Stimulated activated memory B cell treated with anti-CD40 and anti-IgM and Interleukin-4, amounts not matched to agents 10 μg/mL and 1 μg/mL and 100 μg/mL, for 72 hours (primary cell): ENCODE results near the gene MAJIN.
A peak's percentile ranks its signal among the peaks of the same experiment; 100 is the strongest.

Experiments used
- ATAC-seq: fragments of 150-1000 bp; cut with Tn5 transposase; 2 replicates; pipeline ENCODE4 v1.10.0; 2021
- H3K27ac Mint-ChIP-seq: one replicate; pipeline ENCODE4 v1.8.0; 2022; ENCODE audit warnings: mild to moderate bottlenecking, mixed read lengths
- H3K27me3 Mint-ChIP-seq: one replicate; pipeline ENCODE4 v1.8.0; 2022; ENCODE audit warnings: mixed read lengths
- H3K36me3 Mint-ChIP-seq: one replicate; pipeline ENCODE4 v1.8.0; 2022; ENCODE audit warnings: mixed read lengths
- H3K4me1 Mint-ChIP-seq: one replicate; pipeline ENCODE4 v1.8.0; 2022; ENCODE audit warnings: mixed read lengths
- H3K4me3 Mint-ChIP-seq: one replicate; pipeline ENCODE4 v1.8.0; 2022; ENCODE audit warnings: mild to moderate bottlenecking, moderate library complexity, mixed read lengths
- H3K9me3 Mint-ChIP-seq: one replicate; pipeline ENCODE4 v1.8.0; 2022; ENCODE audit warnings: mixed read lengths

Gene MAJIN

GRCh38 chr11:64898541-64898940 lies 73.4 kb downstream of the MAJIN start:
- H3K9me3 Mint-ChIP-seq = no peaks in the 10 kb centered on the region
- H3K27me3 Mint-ChIP-seq = no peaks in the 10 kb centered on the region
- no peak overlapping the region for H3K27ac Mint-ChIP-seq
- peaks cover 34% of the 10 kb centered on the region for H3K4me1 Mint-ChIP-seq
- no peak for ATAC-seq
- peaks cover 45% of the 10 kb centered on the region for H3K36me3 Mint-ChIP-seq
- H3K4me3 Mint-ChIP-seq = no peak overlapping the region

GRCh38 chr11:64898076-64898445 lies 73.8 kb downstream of the MAJIN start:
- ATAC-seq = no peak
- Mint-ChIP-seq H3K27ac (no peak overlapping the region), H3K4me1 (peaks cover 35% of the 10 kb centered on the region), H3K9me3 (no peaks in the 10 kb centered on the region), H3K36me3 (peaks cover 45% of the 10 kb centered on the region), H3K4me3 (no peak overlapping the region), H3K27me3 (no peaks in the 10 kb centered on the region)

GRCh38 chr11:64897381-64898075 lies 74.4 kb downstream of the MAJIN start:
- Mint-ChIP-seq H3K27me3 (no peaks in the 10 kb centered on the region), H3K36me3 (peaks cover 45% of the 10 kb centered on the region), H3K9me3 (no peaks in the 10 kb centered on the region), H3K27ac (no peak overlapping the region), H3K4me3 (no peak overlapping the region), H3K4me1 (peaks cover 35% of the 10 kb centered on the region)
- no peak for ATAC-seq

- no peak for ATAC-seq
- peaks cover 41% of the 10 kb centered on the region for H3K4me1 Mint-ChIP-seq
- H3K27ac Mint-ChIP-seq = no peak overlapping the region
- peaks cover 39% of the 10 kb centered on the region for H3K36me3 Mint-ChIP-seq
- H3K27me3 Mint-ChIP-seq = no peaks in the 10 kb centered on the region
- H3K4me3 Mint-ChIP-seq = no peak overlapping the region
- H3K9me3 Mint-ChIP-seq = no peaks in the 10 kb centered on the region
Measured at GRCh38 chr11:64896448-64897022, 75.4 kb downstream of the MAJIN start.

- H3K4me3 Mint-ChIP-seq = no peak overlapping the region
- H3K36me3 Mint-ChIP-seq = peaks cover 30% of the 10 kb centered on the region
- H3K27me3 Mint-ChIP-seq = no peaks in the 10 kb centered on the region
- peaks cover 34% of the 10 kb centered on the region for H3K4me1 Mint-ChIP-seq
- no peaks in the 10 kb centered on the region for H3K9me3 Mint-ChIP-seq
- no peak for ATAC-seq
- no peak overlapping the region for H3K27ac Mint-ChIP-seq
Measured at GRCh38 chr11:64894812-64895452, 77.0 kb downstream of the MAJIN start.

GRCh38 chr11:64894070-64894811 lies 77.7 kb downstream of the MAJIN start:
- peaks cover 30% of the 10 kb centered on the region for H3K4me1 Mint-ChIP-seq
- no peaks in the 10 kb centered on the region for H3K27me3 Mint-ChIP-seq
- peaks cover 23% of the 10 kb centered on the region for H3K36me3 Mint-ChIP-seq
- ATAC-seq = peak; percentile 92
- no peaks in the 10 kb centered on the region for H3K9me3 Mint-ChIP-seq
- no peak overlapping the region for H3K4me3 Mint-ChIP-seq
- no peak overlapping the region for H3K27ac Mint-ChIP-seq

GRCh38 chr11:64893194-64894069 lies 78.5 kb downstream of the MAJIN start:
- H3K4me3 Mint-ChIP-seq = no peak overlapping the region
- H3K27me3 Mint-ChIP-seq = no peaks in the 10 kb centered on the region
- H3K27ac Mint-ChIP-seq = no peak overlapping the region
- H3K9me3 Mint-ChIP-seq = no peaks in the 10 kb centered on the region
- peaks cover 20% of the 10 kb centered on the region for H3K36me3 Mint-ChIP-seq
- H3K4me1 Mint-ChIP-seq = peaks cover 36% of the 10 kb centered on the region
- no peak for ATAC-seq

- Mint-ChIP-seq H3K4me3 (no peak overlapping the region), H3K27me3 (no peaks in the 10 kb centered on the region), H3K4me1 (peaks cover 42% of the 10 kb centered on the region), H3K9me3 (no peaks in the 10 kb centered on the region), H3K27ac (peak overlapping the region; percentile 34), H3K36me3 (peaks cover 20% of the 10 kb centered on the region)
- ATAC-seq = no peak
Measured at GRCh38 chr11:64892838-64893193, 79.1 kb downstream of the MAJIN start.

- Mint-ChIP-seq H3K4me3 (no peak overlapping the region), H3K4me1 (peaks cover 46% of the 10 kb centered on the region), H3K27me3 (no peaks in the 10 kb centered on the region), H3K9me3 (no peaks in the 10 kb centered on the region), H3K27ac (peak overlapping the region; percentile 34), H3K36me3 (peaks cover 16% of the 10 kb centered on the region)
- no peak for ATAC-seq
Measured at GRCh38 chr11:64892411-64892831, 79.5 kb downstream of the MAJIN start.

- Mint-ChIP-seq H3K9me3 (no peaks in the 10 kb centered on the region), H3K27me3 (no peaks in the 10 kb centered on the region), H3K4me3 (no peak overlapping the region), H3K27ac (peak overlapping the region; percentile 34), H3K4me1 (peaks cover 49% of the 10 kb centered on the region), H3K36me3 (peaks cover 11% of the 10 kb centered on the region)
- no peak for ATAC-seq
Measured at GRCh38 chr11:64891880-64892279, 80.0 kb downstream of the MAJIN start.

GRCh38 chr11:64891215-64891848 lies 80.6 kb downstream of the MAJIN start:
- H3K27ac Mint-ChIP-seq = peak overlapping the region; percentile 34
- H3K36me3 Mint-ChIP-seq = peaks cover 10% of the 10 kb centered on the region
- H3K9me3 Mint-ChIP-seq = no peaks in the 10 kb centered on the region
- no peak overlapping the region for H3K4me3 Mint-ChIP-seq
- no peak for ATAC-seq
- no peaks in the 10 kb centered on the region for H3K27me3 Mint-ChIP-seq
- peaks cover 49% of the 10 kb centered on the region for H3K4me1 Mint-ChIP-seq

- H3K27me3 Mint-ChIP-seq = no peaks in the 10 kb centered on the region
- H3K9me3 Mint-ChIP-seq = no peaks in the 10 kb centered on the region
- H3K36me3 Mint-ChIP-seq = peaks cover 2% of the 10 kb centered on the region
- H3K27ac Mint-ChIP-seq = peak overlapping the region; percentile 6
- peaks cover 54% of the 10 kb centered on the region for H3K4me1 Mint-ChIP-seq
- H3K4me3 Mint-ChIP-seq = no peak overlapping the region
- ATAC-seq = no peak
Measured at GRCh38 chr11:64890522-64890939, 81.4 kb downstream of the MAJIN start.

- H3K4me1 Mint-ChIP-seq = peaks cover 56% of the 10 kb centered on the region
- H3K36me3 Mint-ChIP-seq = no peaks in the 10 kb centered on the region
- peak overlapping the region; percentile 82 for H3K27ac Mint-ChIP-seq
- no peaks in the 10 kb centered on the region for H3K27me3 Mint-ChIP-seq
- H3K9me3 Mint-ChIP-seq = no peaks in the 10 kb centered on the region
- no peak overlapping the region for H3K4me3 Mint-ChIP-seq
- no peak for ATAC-seq
Measured at GRCh38 chr11:64888729-64889511, 83.0 kb downstream of the MAJIN start.

GRCh38 chr11:64888406-64888728 lies 83.5 kb downstream of the MAJIN start:
- Mint-ChIP-seq H3K4me1 (peaks cover 55% of the 10 kb centered on the region), H3K36me3 (no peaks in the 10 kb centered on the region), H3K27ac (peak overlapping the region; percentile 82), H3K27me3 (no peaks in the 10 kb centered on the region), H3K4me3 (peak overlapping the region; percentile 77), H3K9me3 (no peaks in the 10 kb centered on the region)
- no peak for ATAC-seq
